Measurements from ENCODE around the gene COL4A2.

Gene COL4A2

DNA sequence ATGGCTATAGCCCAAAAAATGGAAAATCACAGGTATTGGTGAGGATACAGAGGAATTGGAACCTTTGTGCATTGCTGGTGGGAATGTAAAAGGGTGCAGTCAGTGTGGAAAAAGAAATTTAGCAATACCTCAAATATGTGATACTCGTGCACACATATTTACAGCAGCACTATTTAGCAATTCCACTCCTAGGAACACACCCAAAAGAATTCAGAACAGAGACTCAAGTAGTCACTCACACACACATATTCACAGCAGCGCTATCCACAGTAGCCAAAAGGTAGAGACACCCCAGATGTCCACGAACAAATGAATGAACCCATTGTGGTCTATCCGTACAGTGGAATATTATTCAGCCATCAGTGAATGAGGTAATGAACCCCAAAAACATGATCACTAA, 114.0 kb downstream of the COL4A2 start:
- TF ChIP-seq, protein P1, sequence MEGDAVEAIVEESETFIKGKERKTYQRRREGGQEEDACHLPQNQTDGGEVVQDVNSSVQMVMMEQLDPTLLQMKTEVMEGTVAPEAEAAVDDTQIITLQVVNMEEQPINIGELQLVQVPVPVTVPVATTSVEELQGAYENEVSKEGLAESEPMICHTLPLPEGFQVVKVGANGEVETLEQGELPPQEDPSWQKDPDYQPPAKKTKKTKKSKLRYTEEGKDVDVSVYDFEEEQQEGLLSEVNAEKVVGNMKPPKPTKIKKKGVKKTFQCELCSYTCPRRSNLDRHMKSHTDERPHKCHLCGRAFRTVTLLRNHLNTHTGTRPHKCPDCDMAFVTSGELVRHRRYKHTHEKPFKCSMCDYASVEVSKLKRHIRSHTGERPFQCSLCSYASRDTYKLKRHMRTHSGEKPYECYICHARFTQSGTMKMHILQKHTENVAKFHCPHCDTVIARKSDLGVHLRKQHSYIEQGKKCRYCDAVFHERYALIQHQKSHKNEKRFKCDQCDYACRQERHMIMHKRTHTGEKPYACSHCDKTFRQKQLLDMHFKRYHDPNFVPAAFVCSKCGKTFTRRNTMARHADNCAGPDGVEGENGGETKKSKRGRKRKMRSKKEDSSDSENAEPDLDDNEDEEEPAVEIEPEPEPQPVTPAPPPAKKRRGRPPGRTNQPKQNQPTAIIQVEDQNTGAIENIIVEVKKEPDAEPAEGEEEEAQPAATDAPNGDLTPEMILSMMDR (IDR thresholded peaks at IDR 0.05; ENCODE audit: insufficient read depth, low read depth, low read length, missing control alignments), result no peak
- no peak overlapping the region for H3K4me3 ChIP-seq (ENCODE audit: low read depth, low read length)
- no peak for DNase-seq (ENCODE audit: low read depth)

DNA sequence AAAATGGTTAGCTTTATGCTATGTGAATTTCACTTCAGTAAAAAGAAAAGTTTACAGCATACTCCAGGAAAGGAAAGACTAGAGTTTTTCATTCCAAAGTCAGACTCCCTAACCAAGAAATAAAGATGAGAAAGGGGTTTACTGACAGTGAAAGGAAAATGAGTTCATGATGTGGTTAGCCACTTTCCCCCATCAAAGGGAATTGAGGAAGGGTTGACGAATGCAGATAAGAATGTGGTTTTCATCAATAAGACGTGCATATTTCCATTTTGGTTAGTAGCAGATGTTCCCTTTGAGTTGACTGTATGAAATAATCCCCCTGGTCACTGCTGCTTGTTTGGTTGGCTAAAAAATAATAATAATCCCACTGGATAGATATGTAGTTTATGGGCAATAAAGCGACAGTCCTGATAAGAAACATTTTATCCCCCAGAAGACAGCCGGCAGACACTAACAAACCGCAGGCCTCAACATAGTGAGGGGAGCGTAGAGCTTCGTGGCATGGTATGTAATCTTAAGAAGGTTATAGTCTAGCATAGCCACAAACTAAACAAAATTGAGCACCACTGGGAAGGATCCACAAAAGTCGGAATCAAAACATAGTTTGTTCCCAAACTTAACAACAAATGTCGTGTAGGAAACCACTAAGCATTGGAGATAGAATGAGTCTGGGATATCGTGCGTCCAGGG, 114.8 kb downstream of the COL4A2 start:
- no peak overlapping the region for H3K4me3 ChIP-seq (ENCODE audit: low read depth, low read length)
- TF ChIP-seq, protein P1 (IDR thresholded peaks at IDR 0.05; ENCODE audit: insufficient read depth, low read depth, low read length, missing control alignments), result no peak
- DNase-seq (ENCODE audit: low read depth), result no peak

DNA sequence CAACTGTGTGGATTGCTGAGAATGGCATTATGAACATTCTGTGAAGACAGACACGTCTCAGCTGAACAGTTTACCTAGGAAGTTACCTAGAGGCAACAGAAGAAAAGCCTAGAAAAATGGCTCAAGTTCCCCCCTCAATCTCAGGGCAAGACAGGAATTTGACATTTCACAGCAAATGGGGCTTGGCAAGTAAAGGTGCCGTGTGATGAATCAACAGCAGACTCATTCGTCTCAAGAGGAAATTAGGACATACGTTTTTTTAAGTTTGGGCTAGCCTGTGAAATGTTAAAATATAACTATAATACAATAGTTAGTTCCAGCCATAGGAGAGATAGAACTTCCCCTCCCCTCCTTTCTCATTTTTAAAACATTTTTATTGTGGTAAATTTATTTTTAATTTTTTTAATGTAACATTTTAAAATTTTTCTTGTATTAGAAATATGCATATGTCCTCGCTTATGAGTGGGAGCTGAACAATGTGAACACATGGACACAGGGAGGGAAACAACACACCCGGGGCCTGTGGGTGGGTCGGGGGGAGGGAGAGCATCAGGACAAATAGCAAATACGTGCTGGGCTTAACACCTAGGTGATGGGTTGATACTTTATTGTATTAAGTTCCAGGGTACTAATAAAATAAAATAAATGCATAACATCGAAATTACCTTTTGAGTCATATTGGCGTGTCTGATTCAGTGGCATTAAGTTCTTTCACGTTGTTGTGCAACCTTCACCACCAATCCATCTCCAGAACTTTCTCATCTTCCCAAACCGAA, 116.0 kb downstream of the COL4A2 start:
- no peak for DNase-seq (ENCODE audit: low read depth)
- TF ChIP-seq, protein P1 (IDR thresholded peaks at IDR 0.05; ENCODE audit: insufficient read depth, low read depth, low read length, missing control alignments), result no peak
- H3K4me3 ChIP-seq (ENCODE audit: low read depth, low read length), result no peak overlapping the region

DNA sequence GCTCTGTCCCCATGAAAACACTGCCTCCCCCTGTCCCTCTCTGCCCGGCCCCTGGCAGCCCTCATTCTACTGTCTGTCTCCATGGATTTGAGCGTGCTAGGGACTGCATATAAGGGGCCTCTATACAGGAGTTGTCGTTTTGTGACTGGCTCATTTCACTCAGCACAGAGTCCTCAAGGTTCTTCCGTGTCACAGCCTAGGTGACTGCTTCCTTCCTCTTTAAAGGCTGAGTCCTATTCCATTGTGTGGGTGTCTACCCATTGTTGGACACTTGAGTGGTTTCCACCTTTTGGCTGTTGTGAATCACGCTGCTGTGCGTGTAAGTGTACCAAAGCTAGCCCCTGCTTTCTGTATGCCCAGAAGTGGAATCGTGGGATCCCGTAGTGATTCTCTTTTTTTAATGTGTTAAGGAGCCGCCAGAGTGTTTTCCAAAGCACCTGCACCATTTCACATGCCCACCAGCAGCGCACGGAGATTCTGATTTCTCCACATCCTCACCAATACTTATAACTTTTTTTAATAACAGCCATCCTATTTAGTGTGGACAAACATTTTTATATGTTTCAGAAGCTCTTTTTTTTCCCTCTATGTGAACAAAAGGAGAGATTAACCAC, 116.7 kb downstream of the COL4A2 start:
- no peak overlapping the region for H3K4me3 ChIP-seq (ENCODE audit: low read depth, low read length)
- TF ChIP-seq, protein P1 (IDR thresholded peaks at IDR 0.05; ENCODE audit: insufficient read depth, low read depth, low read length, missing control alignments), result no peak
- DNase-seq (ENCODE audit: low read depth), result no peak

DNA sequence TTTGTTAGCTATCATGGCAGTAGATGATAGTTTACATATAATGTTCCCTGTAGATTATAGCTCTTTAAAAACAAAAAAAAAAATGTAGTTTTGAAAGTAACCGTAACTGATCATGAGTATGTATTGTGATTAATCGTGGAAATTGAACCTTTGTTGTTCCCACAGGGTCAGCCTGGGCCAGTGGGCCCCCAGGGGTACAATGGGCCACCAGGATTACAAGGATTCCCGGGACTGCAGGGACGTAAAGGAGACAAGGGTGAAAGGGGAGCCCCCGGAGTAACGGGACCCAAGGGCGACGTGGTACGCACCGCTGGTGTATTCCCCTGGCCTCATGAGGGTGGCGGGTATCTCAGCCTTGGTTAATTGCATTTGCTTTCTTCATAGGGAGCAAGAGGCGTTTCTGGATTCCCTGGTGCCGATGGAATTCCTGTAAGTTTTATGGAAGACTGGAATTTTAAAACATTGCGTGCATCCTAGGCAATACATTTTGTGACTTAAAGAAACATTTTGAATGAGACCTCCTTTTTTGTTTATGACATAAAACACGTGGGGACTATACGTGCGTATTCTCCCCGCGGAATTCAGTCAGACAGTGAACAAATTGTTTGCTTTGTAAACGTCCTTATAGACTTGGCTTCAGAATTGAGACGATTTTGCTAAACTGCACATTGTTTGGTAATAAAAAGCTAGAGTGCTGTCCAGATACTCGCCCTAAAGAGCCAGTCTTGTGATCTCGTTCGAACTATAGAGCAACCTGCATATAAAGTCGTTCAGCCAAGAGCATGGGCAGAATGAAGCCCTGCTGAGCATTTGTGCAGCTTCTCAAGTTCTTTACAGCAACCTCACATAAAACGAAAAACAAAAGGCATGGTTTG, 117.7 kb downstream of the COL4A2 start:
- DNase-seq (ENCODE audit: low read depth), result no peak
- no peak overlapping the region for H3K4me3 ChIP-seq (ENCODE audit: low read depth, low read length)
- TF ChIP-seq, protein P1 (IDR thresholded peaks at IDR 0.05; ENCODE audit: insufficient read depth, low read depth, low read length, missing control alignments), result no peak

DNA sequence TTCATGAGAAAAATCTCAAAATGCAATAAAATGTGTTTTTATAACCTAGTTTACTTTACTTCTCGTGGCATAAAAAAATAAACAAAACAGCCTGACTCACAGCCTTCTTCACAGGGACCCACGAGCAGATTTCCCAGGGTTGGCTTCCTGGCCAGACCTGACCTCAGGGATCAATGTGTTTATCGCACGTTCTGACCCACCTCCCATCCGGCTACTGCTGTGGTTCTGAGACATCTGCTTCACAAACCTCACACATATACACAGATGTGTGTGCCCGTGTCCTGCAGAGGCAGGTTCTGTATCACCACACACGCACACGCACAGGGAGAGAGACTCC, 118.3 kb downstream of the COL4A2 start:
- TF ChIP-seq, protein P1 (IDR thresholded peaks at IDR 0.05; ENCODE audit: insufficient read depth, low read depth, low read length, missing control alignments), result no peak
- DNase-seq (ENCODE audit: low read depth), result no peak
- no peak overlapping the region for H3K4me3 ChIP-seq (ENCODE audit: low read depth, low read length)
